HepG2 (cell line): ENCODE measurements around the gene VASN. TPM values are rescaled to one million over a fixed set of nuclear protein-coding genes. Genes with fewer than 3 reads are reported as not detected.

Experiments used
- GATA4 ChIP-seq: sonication (generic); IDR thresholded peaks from 2 replicates; pipeline ENCODE4 v1.6.1; 2016; ENCODE audit warnings: antibody characterized with exemption, low read depth, borderline replicate concordance
- MAZ ChIP-seq, 2 experiments: sonication (generic) in 1 of 2; formaldehyde crosslinking in 1 of 2; IDR thresholded peaks; 2 replicates each; pipeline versions ENCODE4 v1.5.0 to v1.6.1; 2012 to 2020; ENCODE audit warnings: low read depth in 2 of 2, mild to moderate bottlenecking in 2 of 2, borderline replicate concordance in 1 of 2, improper control_type of control experiment in 1 of 2, low read length in 1 of 2, missing genetic modification reagents in 1 of 2, moderate library complexity in 1 of 2
- MTERF4 ChIP-seq: sonication (generic); formaldehyde crosslinking; IDR thresholded peaks from 2 replicates; pipeline ENCODE4 v1.8.0; 2023; ENCODE audit warnings: mild to moderate bottlenecking, missing genetic modification reagents
- NFAT5 ChIP-seq: sonication (generic); formaldehyde crosslinking; IDR thresholded peaks from 2 replicates; pipeline ENCODE4 v1.4.0; 2020; ENCODE audit warnings: missing genetic modification reagents
- ONECUT2 ChIP-seq: sonication (generic); formaldehyde crosslinking; IDR thresholded peaks from 2 replicates; pipeline ENCODE4 v1.4.0; 2020; ENCODE audit warnings: missing genetic modification reagents
- PHF20 ChIP-seq: sonication (generic); formaldehyde crosslinking; IDR thresholded peaks from 2 replicates; pipeline ENCODE4 v1.5.0; 2020; ENCODE audit warnings: mild to moderate bottlenecking, missing genetic modification reagents
- PRDM15 ChIP-seq: sonication (generic); formaldehyde crosslinking; IDR thresholded peaks from 2 replicates; pipeline ENCODE4 v1.4.0; 2020; ENCODE audit warnings: missing genetic modification reagents
- SSRP1 ChIP-seq: IDR thresholded peaks from 2 replicates; pipeline ENCODE4 v1.6.1; 2016; ENCODE audit warnings: control low read depth
- TAF15 ChIP-seq: fragments of 200-400 bp; formaldehyde crosslinking; IDR thresholded peaks from one replicate; pipeline ENCODE4 v1.6.1; 2018; ENCODE audit warnings: mild to moderate bottlenecking, low read depth, low read length; ENCODE audit not compliant: poor library complexity, severe bottlenecking
- TMF1 ChIP-seq: sonication (generic); formaldehyde crosslinking; IDR thresholded peaks from 2 replicates; pipeline ENCODE4 v1.8.1; 2022; ENCODE audit warnings: low read depth, missing genetic modification reagents
- TOE1 ChIP-seq: sonication (generic); formaldehyde crosslinking; IDR thresholded peaks from 2 replicates; pipeline ENCODE4 v1.4.0; 2020; ENCODE audit warnings: mild to moderate bottlenecking, missing genetic modification reagents
- XRCC5 ChIP-seq: fragments of 200-400 bp; formaldehyde crosslinking; optimal IDR thresholded peaks from 2 replicates; pipeline ENCODE3; 2017; ENCODE audit warnings: mild to moderate bottlenecking, low read length
- ZBTB8A ChIP-seq: sonication (generic); formaldehyde crosslinking; IDR thresholded peaks from 2 replicates; pipeline ENCODE4 v1.4.0; 2020; ENCODE audit warnings: mild to moderate bottlenecking, low read depth, missing genetic modification reagents, borderline replicate concordance
- ZNF121 ChIP-seq: sonication (generic); formaldehyde crosslinking; IDR thresholded peaks from 2 replicates; pipeline ENCODE4 v1.5.0; 2020; ENCODE audit warnings: mild to moderate bottlenecking, missing genetic modification reagents
- ZNF552 ChIP-seq: sonication (generic); formaldehyde crosslinking; IDR thresholded peaks from 2 replicates; pipeline ENCODE4 v1.9.0; 2022; ENCODE audit warnings: missing genetic modification reagents, mild to moderate bottlenecking, borderline replicate concordance
- ZNF629 ChIP-seq: sonication (generic); formaldehyde crosslinking; conservative IDR thresholded peaks from 2 replicates; pipeline ENCODE4 v1.5.0; 2020; ENCODE audit warnings: missing genetic modification reagents
- polyA plus RNA-seq, 8 experiments: library from polyadenylated mRNA; depleted of rRNA in 3 of 8; stranded (reverse) in 7 of 8; unstranded in 1 of 8; fragments of >200 nt; fragmentation: Illumina TruSeq in 4 of 8; extraction: Trizol in 4 of 8; gene quantifications; 2 replicates each; pipeline versions ENCODE4 v1.2.1 to v1.2.3, GENCODE V29; 2011 to 2016; ENCODE audit warnings: low read depth in 4 of 8, missing spikeins in 1 of 8, mixed read lengths in 1 of 8; ENCODE audit not compliant: insufficient read depth in 1 of 8
- total RNA-seq, 5 experiments: library from RNA; depleted of rRNA; stranded (reverse); fragments of >200 nt; fragmentation: Illumina TruSeq; extraction: Trizol; gene quantifications; 2 replicates each; pipeline ENCODE4 v1.2.3, GENCODE V29; 2016; ENCODE audit warnings: low read depth in 1 of 5
- TF ChIP-seq, protein P1 (sequence below): sonication (generic); formaldehyde crosslinking; IDR thresholded peaks from 2 replicates; pipeline ENCODE4 v1.5.0; 2020; ENCODE audit warnings: mild to moderate bottlenecking, missing genetic modification reagents

VASN gene
- total and polyA plus RNA-seq, 2 of the 13 experiments (the other 11 are each of a cell fraction or from before 2014, with no cell fraction given): 8.4 to 18.2 TPM

DNA sequence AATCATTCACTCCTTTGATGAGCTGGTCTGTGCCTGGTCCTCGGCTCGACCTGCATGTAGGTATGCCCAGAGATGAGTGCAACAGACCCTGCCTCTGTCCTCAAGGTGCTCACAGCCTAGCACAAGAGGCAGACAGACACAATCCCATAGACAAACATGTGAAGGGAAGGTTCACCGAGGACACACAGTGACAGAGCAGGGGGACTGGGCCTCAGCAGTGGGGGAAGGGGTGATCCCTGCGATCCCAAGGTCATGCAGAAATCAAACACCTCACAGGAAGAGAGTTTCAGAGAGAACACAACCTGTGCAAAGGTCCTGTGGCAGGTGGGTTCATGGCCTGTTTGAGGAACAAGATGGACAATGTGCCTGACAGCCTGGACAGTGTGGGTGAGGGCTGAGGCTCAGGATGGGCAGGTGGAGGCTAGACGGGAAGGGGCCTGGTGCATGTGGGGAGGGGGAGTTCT lies 4.2 kb upstream of the VASN start (continued):
- TF ChIP-seq MAZ (IDR thresholded peaks at IDR 0.05; ENCODE audit: borderline replicate concordance, low read depth, low read length) (no peak), MAZ (CRISPR knock-in tag; IDR thresholded peaks at IDR 0.05; ENCODE audit: low read depth) (no peak), PHF20 (CRISPR knock-in tag) (no peak), SSRP1 (CRISPR knock-in tag) (peak; percentile 28; the same call in 1 of the 2 replicates), ZNF552 (CRISPR knock-in tag) (0 out of 2 replicates have a peak, but pooled peaks have one; percentile 30), GATA4 (no peak), MTERF4 (CRISPR knock-in tag) (no peak), TMF1 (CRISPR knock-in tag) (no peak; the same call in 1 of the 2 replicates), NFAT5 (CRISPR knock-in tag) (no peak), ONECUT2 (CRISPR knock-in tag) (no peak), ZBTB8A (no peak), PRDM15 (CRISPR knock-in tag) (no peak), ZNF629 (CRISPR knock-in tag) (no peak), TOE1 (CRISPR knock-in tag) (no peak), ZNF121 (CRISPR knock-in tag) (no peak), XRCC5 (no peak), TAF15 (no peak)
- TF ChIP-seq, protein P1, sequence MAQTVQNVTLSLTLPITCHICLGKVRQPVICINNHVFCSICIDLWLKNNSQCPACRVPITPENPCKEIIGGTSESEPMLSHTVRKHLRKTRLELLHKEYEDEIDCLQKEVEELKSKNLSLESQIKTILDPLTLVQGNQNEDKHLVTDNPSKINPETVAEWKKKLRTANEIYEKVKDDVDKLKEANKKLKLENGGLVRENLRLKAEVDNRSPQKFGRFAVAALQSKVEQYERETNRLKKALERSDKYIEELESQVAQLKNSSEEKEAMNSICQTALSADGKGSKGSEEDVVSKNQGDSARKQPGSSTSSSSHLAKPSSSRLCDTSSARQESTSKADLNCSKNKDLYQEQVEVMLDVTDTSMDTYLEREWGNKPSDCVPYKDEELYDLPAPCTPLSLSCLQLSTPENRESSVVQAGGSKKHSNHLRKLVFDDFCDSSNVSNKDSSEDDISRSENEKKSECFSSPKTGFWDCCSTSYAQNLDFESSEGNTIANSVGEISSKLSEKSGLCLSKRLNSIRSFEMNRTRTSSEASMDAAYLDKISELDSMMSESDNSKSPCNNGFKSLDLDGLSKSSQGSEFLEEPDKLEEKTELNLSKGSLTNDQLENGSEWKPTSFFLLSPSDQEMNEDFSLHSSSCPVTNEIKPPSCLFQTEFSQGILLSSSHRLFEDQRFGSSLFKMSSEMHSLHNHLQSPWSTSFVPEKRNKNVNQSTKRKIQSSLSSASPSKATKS (CRISPR knock-in tag): no peak
